Mucosa of descending colon (tissue), 3 donors: Measurements from ENCODE around the gene ACOX1. TPM values are rescaled to one million over a fixed set of nuclear protein-coding genes. Genes with fewer than 3 reads are reported as not detected.

Experiments
- ATAC-seq: fragments of 200-7000 bp; cut with Tn5 transposase; one replicate; pipeline ENCODE4 v1.9.1; 2020; ENCODE audit warnings: mild to moderate bottlenecking, moderate library complexity
- DNase-seq, 3 donors: peaks; one replicate each; pipeline ENCODE4 v3.0.0-alpha.2; 2020
- H3K36me3 ChIP-seq: fragments of 200-600 bp; one replicate; pipeline ENCODE4 v1.8.0; 2021; ENCODE audit warnings: low read depth, mild to moderate bottlenecking
- H3K4me1 ChIP-seq: fragments of 200-600 bp; one replicate; pipeline ENCODE4 v1.8.0; 2021; ENCODE audit warnings: low read depth, mild to moderate bottlenecking
- H3K4me3 ChIP-seq: fragments of 200-600 bp; one replicate; pipeline ENCODE4 v1.8.0; 2021; ENCODE audit warnings: mild to moderate bottlenecking
- H3K9me3 ChIP-seq: fragments of 200-600 bp; one replicate; pipeline ENCODE4 v1.8.0; 2021; ENCODE audit warnings: mild to moderate bottlenecking
- intact Hi-C, 2 donors: fragments of 100-400 bp; cut with DNase I in 1 of 2; cut with micrococcal nuclease in 1 of 2; formaldehyde crosslinking; loops; one replicate each; pipeline versions ENCODE4 v1.11.0 to v1.11.1; 2022; cut with DNase I, micrococcal nuclease
- total RNA-seq, 3 donors: library from RNA; stranded (reverse); fragmentation: NEBNext Ultra II Directional in 2 of 3; extraction: Animal tissue kit (Norgen Biotek cat#: 25700) in 2 of 3; gene quantifications; one replicate each; pipeline versions ENCODE4 v1.2.1 to v1.2.4, GENCODE V29; 2021 to 2023
- TF ChIP-seq, protein P1 (sequence below): fragments of 200-600 bp; IDR thresholded peaks from one replicate; pipeline ENCODE4 v1.8.0; 2022; ENCODE audit warnings: antibody characterized with exemption, mild to moderate bottlenecking
- donor health status: DM: no; HTN: no; CAD: no; lungs with moderate emphysema.
- donor health status: DM: no; HTN: no; CAD: no.
- donor health status: DM: no; HTN: yes; CAD: no.

The ACOX1 gene
- total RNA-seq, 3 donors from 2014 or later = 128 to 272 (median 154) TPM

DNA sequence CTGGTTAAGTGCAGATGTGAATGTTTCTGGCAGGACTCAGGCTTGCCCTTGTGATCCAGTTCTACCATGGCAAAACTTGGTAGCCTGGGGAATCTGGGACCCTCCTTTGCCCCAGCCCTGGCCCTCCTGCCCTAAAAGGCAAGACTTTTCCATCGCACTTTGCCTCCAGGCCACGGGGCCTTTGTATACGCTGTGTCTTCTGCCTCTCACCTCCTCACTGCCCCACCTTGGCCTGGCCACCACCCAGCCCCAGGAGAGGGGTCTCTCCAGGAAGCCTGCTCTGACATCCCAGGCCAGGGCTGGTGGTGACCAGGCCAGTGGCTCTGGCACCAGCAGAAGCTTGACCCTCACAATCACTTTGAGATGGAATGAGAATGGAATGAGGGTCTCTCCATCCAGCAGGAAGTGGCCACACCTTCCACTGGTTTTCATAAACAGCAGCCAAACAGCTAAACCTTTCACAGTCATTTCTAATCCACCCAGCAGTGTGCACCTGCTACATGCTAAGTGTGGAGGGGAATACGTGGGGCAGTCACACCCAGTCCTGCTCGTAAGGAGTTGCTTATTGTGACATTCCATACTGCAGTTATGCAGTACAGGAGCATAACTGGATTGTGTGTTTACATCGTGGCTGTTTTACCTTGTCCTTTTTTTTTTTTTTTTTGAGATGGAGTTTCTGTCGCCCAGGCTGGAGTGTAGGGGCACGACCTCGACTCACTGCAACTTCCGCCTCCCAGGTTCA lies 72.7 kb downstream of the ACOX1 start:
- H3K4me1 ChIP-seq = peaks cover 12% of the 10 kb centered on the region
- no peaks in the 10 kb centered on the region for H3K9me3 ChIP-seq
- intact Hi-C loops = loop anchor here (10.0 kb wide), 1 partner anchor 98 kb away; the partner anchor contains the start of gene CDK3 (in 2 of the 2)
- H3K4me3 ChIP-seq = no peak overlapping the region
- ATAC-seq = no peak
- no peak for DNase-seq
- H3K36me3 ChIP-seq = no peaks in the 10 kb centered on the region
- TF ChIP-seq, protein P1, sequence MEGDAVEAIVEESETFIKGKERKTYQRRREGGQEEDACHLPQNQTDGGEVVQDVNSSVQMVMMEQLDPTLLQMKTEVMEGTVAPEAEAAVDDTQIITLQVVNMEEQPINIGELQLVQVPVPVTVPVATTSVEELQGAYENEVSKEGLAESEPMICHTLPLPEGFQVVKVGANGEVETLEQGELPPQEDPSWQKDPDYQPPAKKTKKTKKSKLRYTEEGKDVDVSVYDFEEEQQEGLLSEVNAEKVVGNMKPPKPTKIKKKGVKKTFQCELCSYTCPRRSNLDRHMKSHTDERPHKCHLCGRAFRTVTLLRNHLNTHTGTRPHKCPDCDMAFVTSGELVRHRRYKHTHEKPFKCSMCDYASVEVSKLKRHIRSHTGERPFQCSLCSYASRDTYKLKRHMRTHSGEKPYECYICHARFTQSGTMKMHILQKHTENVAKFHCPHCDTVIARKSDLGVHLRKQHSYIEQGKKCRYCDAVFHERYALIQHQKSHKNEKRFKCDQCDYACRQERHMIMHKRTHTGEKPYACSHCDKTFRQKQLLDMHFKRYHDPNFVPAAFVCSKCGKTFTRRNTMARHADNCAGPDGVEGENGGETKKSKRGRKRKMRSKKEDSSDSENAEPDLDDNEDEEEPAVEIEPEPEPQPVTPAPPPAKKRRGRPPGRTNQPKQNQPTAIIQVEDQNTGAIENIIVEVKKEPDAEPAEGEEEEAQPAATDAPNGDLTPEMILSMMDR = no peak

DNA sequence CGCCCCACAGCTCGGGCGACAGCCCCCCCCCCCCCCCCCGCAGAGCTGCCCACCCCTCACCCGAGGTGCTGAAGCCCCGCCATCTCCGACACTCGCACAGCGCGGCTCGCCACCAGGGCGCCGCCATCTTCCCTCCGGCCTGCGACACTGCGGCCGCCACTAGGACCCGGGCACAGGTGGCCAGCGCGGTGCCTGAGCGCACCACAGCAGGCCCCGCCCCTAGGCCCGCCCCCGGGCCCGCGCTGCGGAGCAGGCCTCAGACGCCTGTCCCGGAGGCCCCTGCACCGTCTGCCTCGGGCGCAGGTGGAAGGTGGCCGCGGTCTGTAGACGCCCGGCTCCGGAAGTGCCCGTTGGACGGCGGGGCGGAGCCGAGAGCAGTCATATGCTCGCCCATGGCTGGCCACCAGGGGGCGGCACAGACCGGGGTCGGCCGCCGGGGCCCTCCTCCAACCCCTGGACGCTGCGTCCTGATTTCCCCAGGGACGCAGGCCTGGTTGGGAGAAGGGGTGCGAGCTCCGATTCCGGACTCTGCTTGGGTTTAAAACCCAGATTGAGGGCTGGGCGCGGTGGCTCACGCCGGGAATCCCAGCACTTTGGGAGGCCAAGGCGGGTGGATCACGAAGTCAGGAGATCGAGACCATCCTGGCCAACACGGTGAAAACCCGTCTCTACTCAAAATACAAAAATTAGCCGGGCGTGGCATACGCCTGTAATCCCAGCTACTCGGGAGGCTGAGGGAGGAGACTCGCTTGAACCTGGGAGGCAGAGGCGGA lies 74.0 kb downstream of the ACOX1 start, which contains the start of gene MRPL38:
TSS of gene MRPL38 (minus strand) at position 136 of the 773 bp plus-strand sequence. CDS start at position 127, 9 bp downstream.
- Histone ChIP-seq H3K4me1 (peaks cover 7% of the 10 kb centered on the region), H3K4me3 (peak within 1 kb of the TSS; percentile 74), H3K36me3 (no peaks in the 10 kb centered on the region), H3K9me3 (no peaks in the 10 kb centered on the region)
- peak; percentile 94 to 98 (median 98) for DNase-seq
- peak; percentile 97 for ATAC-seq
- TF ChIP-seq, protein P1 = peak; percentile 99
- intact Hi-C loops = loop anchor here (10.0 kb wide), 1 partner anchor 100 kb away; the partner anchor contains the start of gene CDK3 (in 2 of the 2)

DNA sequence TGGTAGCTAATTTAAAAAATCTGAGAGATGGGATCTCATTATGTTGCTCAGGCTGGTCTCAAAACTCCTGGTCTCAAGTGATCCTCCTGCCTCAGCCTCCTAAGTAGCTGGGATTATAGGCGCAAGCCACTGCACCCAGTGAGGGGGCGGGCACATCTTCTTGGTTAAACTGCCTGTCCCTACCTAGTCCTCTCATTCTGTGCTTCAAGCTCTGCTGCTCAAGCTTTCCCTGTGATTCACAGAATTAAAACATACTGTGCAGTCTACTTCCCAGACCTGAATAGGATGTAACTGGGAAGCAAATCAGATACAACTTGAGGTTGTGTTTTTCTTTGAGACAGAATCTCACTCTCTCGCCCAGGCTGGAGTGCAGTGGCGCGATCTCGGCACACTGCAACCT lies 76.6 kb downstream of the ACOX1 start:
- Histone ChIP-seq H3K4me3 (no peak overlapping the region), H3K9me3 (no peaks in the 10 kb centered on the region), H3K4me1 (peaks cover 7% of the 10 kb centered on the region), H3K36me3 (no peaks in the 10 kb centered on the region)
- DNase-seq (no peak), ATAC-seq (no peak)
- intact Hi-C loops = loop anchor here (10.0 kb wide), 1 partner anchor 102 kb away; the partner anchor contains the start of gene CDK3 (in 2 of the 2)
- TF ChIP-seq, protein P1 = no peak

DNA sequence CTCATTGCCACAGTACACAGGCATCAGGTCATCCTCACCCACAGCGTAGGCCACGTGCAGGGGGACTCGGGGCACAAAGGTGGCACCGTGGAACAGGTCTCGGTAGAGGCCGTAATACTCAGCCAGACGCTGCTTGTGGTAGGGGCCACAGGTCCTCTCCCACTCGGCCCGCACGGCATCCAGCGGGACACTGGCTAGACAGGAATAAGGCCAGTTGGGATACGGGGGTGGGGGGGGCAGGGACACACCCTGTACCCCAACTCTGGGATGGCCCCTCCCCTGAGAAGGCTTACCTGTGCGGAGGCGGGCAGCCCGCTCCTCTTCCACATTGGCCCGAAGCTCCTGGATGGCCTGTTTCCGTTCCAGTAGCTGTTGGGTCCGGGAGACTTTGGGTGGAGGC lies 77.2 kb downstream of the ACOX1 start:
- no peak for DNase-seq
- intact Hi-C loops = loop anchor here (10.0 kb wide), 1 partner anchor 103 kb away; the partner anchor contains the start of gene CDK3 (in 2 of the 2)
- no peak overlapping the region for H3K4me3 ChIP-seq
- no peak for ATAC-seq
- H3K9me3 ChIP-seq = no peaks in the 10 kb centered on the region
- H3K36me3 ChIP-seq = no peaks in the 10 kb centered on the region
- H3K4me1 ChIP-seq = peaks cover 11% of the 10 kb centered on the region
- TF ChIP-seq, protein P1 = no peak

DNA sequence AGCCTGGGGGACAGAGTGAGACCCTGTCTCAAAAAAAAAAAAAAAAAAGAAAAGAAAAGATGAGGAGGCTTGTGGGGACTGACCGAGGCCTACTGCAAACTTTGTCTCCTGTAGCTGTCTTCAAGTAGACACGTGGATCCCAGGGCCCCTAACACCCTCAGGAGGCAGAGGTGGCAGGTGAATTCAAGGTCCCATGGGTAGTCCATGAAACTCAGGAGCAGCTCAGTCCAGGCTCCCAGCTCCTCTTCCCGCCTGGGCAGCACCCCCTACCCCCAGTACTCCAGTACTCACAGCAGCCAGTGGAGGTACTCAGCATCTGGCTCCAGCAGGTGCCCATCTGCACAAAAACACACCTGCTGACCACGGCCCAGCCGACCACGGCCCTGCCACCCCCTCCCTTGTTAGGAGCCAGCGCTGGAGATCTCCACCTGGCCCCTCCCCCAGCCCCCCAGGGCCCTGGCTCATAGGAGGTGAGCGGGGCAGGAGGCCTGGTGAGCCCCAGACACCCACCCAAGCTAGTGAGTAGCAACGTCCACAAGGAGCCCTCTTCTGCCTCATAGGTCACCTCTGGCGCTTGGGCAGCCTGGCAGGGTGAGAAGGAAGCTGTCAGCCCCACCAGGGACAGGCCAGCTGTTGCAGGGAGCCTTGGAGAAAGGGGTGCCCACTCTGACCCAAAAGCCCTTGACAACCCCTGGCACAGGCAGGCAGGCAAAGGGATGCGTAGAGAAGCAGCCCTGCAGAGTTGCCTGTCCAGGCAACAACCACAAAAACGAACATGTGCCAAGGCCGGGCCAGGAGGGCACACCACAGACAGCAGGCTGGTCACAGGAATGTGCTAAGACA lies 78.1 kb downstream of the ACOX1 start:
- Histone ChIP-seq H3K4me1 (peaks cover 12% of the 10 kb centered on the region), H3K36me3 (no peaks in the 10 kb centered on the region), H3K9me3 (no peaks in the 10 kb centered on the region), H3K4me3 (no peak overlapping the region)
- TF ChIP-seq, protein P1 = no peak
- ATAC-seq (no peak), DNase-seq (no peak)
- intact Hi-C loops = loop anchor here (10.0 kb wide), 1 partner anchor 104 kb away; the partner anchor contains the start of gene CDK3 (in 2 of the 2)
